ENCODE results near the gene GLCCI1.

- TF ChIP-seq SUZ12 (IDR thresholded peaks at IDR 0.05) (no peak), NFRKB (IDR thresholded peaks at IDR 0.05) (no peak), ELF4 (IDR thresholded peaks at IDR 0.05) (no peak), TARDBP (IDR thresholded peaks at IDR 0.05) (no peak), SP1 (IDR thresholded peaks at IDR 0.05) (no peak), L3MBTL2 (conservative IDR thresholded peaks at IDR 0.05) (no peak), ZNF384 (IDR thresholded peaks at IDR 0.05) (no peak), HDGF (IDR thresholded peaks at IDR 0.05; ENCODE audit: borderline replicate concordance) (no peak), BHLHE40 (IDR thresholded peaks at IDR 0.05; ENCODE audit: borderline replicate concordance) (no peak), FOXM1 (IDR thresholded peaks at IDR 0.05; ENCODE audit: borderline replicate concordance) (no peak), FOXK2 (IDR thresholded peaks at IDR 0.05) (no peak)
Observed at GRCh38 chr7:7990441-7990761, 21.8 kb downstream of the GLCCI1 start.

All from HEK293T (cell line).